Astrocyte of the spinal cord (primary cell): ENCODE results near the gene ZBTB20.

ENCODE experiments used
- DNase-seq: peaks from one replicate; pipeline ENCODE4 v3.0.0; 2011; ENCODE audit warnings: low read depth, low spot score
- H3K4me3 ChIP-seq: 2 replicates; pipeline ENCODE4 v1.5.1; 2011; ENCODE audit warnings: low read depth, mild to moderate bottlenecking, low read length, moderate library complexity
- CTCF ChIP-seq: IDR thresholded peaks from 2 replicates; pipeline ENCODE4 v1.5.1; 2012; ENCODE audit warnings: low read depth, mild to moderate bottlenecking, low read length, inconsistent platforms
- in situ Hi-C: cut with HindIII; loops from 2 replicates; pipeline ENCODE4 v1.10.0; 2017; ENCODE audit warnings: low sequenced_read_pairs

ZBTB20 gene

GRCh38 chr3:114333180-114333922 lies 813.7 kb downstream of the ZBTB20 start:
- in situ Hi-C loops, result no loop called here
- DNase-seq, result no peak
- no peak for TF ChIP-seq CTCF
- H3K4me3 ChIP-seq, result no peak overlapping the region

GRCh38 chr3:114332342-114333179 lies 814.5 kb downstream of the ZBTB20 start:
- DNase-seq, result no peak
- no peak for TF ChIP-seq CTCF
- H3K4me3 ChIP-seq, result no peak overlapping the region
- in situ Hi-C loops, result no loop called here

GRCh38 chr3:114331710-114332109 lies 815.4 kb downstream of the ZBTB20 start:
- no peak for TF ChIP-seq CTCF
- in situ Hi-C loops, result no loop called here
- H3K4me3 ChIP-seq, result no peak overlapping the region
- no peak for DNase-seq

GRCh38 chr3:114331007-114331406 lies 816.1 kb downstream of the ZBTB20 start:
- H3K4me3 ChIP-seq, result no peak overlapping the region
- DNase-seq, result no peak
- TF ChIP-seq CTCF, result no peak
- in situ Hi-C loops, result no loop called here

GRCh38 chr3:114329823-114330222 lies 817.3 kb downstream of the ZBTB20 start:
- no peak for DNase-seq
- in situ Hi-C loops, result no loop called here
- H3K4me3 ChIP-seq, result no peak overlapping the region
- no peak for TF ChIP-seq CTCF

- no peak for TF ChIP-seq CTCF
- no peak overlapping the region for H3K4me3 ChIP-seq
- DNase-seq, result no peak
- in situ Hi-C loops, result no loop called here
These were observed 818.7 kb downstream of the ZBTB20 start for GRCh38 chr3:114328345-114328744.
